ENCODE measurements around the gene EDRF1. TPM values are rescaled to one million over a fixed set of nuclear protein-coding genes. Genes with fewer than 3 reads are reported as not detected.

Gene EDRF1, protein sequence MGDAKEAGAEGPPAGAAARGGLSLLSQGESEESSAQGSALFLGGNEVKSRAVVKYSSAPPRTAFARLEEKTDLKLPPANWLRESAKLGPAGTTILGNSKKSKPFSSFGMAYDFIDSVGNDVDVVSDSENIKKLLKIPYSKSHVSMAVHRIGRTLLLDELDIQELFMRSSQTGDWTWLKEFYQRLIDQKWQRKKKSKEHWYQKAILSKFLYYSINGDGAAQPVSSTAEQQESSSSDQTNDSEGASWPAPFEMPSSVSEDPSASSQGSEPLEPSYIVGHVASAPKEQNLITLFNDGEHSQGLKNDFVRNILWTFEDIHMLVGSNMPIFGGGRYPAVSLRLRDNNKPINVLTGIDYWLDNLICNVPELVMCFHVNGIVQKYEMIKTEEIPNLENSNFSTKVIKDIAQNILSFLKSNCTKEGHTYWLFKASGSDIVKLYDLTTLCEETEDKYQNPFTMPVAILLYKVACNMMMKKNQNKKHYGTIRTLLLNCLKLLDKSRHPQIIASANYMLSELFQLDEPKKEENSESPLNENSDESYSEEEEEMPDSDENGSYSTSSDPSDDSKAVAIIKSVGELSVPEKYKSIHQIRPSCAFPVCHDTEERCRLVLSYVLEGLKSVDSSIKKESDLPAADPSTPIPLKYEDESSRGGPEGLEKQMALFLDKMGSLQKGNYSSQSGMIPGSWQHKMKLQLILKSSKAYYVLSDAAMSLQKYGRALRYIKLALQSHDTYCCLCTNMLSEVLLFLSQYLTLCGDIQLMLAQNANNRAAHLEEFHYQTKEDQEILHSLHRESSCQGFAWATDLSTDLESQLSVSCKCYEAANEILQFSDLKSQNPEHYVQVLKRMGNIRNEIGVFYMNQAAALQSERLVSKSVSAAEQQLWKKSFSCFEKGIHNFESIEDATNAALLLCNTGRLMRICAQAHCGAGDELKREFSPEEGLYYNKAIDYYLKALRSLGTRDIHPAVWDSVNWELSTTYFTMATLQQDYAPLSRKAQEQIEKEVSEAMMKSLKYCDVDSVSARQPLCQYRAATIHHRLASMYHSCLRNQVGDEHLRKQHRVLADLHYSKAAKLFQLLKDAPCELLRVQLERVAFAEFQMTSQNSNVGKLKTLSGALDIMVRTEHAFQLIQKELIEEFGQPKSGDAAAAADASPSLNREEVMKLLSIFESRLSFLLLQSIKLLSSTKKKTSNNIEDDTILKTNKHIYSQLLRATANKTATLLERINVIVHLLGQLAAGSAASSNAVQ
- total RNA-seq (2021; fragmentation: NEBNext Ultra II Directional; extraction: Animal tissue kit (Norgen Biotek cat#: 25700)), result 10 to 100 TPM; 19.0 to 21.9 (median 20.2) TPM
- long read RNA-seq, full-length matches to known transcripts, result 3 of 12 reads
- long read RNA-seq, partial matches to known transcripts, result 8 of 12 reads
- long read RNA-seq, other reads (novel, unspliced or antisense), result 1 of 12 reads

- TF ChIP-seq, protein P1, sequence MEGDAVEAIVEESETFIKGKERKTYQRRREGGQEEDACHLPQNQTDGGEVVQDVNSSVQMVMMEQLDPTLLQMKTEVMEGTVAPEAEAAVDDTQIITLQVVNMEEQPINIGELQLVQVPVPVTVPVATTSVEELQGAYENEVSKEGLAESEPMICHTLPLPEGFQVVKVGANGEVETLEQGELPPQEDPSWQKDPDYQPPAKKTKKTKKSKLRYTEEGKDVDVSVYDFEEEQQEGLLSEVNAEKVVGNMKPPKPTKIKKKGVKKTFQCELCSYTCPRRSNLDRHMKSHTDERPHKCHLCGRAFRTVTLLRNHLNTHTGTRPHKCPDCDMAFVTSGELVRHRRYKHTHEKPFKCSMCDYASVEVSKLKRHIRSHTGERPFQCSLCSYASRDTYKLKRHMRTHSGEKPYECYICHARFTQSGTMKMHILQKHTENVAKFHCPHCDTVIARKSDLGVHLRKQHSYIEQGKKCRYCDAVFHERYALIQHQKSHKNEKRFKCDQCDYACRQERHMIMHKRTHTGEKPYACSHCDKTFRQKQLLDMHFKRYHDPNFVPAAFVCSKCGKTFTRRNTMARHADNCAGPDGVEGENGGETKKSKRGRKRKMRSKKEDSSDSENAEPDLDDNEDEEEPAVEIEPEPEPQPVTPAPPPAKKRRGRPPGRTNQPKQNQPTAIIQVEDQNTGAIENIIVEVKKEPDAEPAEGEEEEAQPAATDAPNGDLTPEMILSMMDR (IDR thresholded peaks at IDR 0.05), result no peak
- Mint-ChIP-seq H3K4me1 (ENCODE audit: low read depth) (peaks cover 26% of the 10 kb centered on the region), H3K36me3 (ENCODE audit: low read depth) (peaks cover 19% of the 10 kb centered on the region), H3K27ac (peak within 1 kb of the TSS; percentile 97), H3K4me3 (peak within 1 kb of the TSS; percentile 97), H3K27me3 (ENCODE audit: insufficient read depth) (no peaks in the 10 kb centered on the region), H3K9me3 (no peaks in the 10 kb centered on the region)
- DNase-seq, result peak; percentile 99
These were observed at the start of gene EDRF1 for GRCh38 chr10:125719173-125720001. TSS of gene EDRF1 (plus strand) at chr10:125719709. CDS start at chr10:125719808, 99 bp downstream.

DNA sequence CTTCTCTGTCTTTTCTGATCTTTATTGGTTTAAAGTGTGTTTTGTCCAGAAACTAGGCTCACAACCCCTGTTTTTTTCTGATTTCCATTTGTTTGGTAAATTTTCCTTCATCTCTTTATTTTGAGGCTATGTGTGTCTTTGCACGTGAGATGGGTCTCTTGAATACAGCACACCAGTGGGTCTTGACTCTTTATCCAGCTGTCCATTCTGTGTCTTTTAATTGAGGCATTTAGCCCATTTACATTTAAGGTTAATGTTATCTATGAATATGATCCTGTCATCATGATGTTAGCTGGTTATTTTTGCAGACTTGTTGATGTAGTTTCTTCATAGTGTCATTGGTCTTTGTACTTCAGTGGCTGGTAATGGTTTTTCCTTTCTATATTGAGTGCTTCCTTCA, 46.6 kb upstream of the EDRF1 start:
- H3K9me3 Mint-ChIP-seq, result peaks cover 30% of the 10 kb centered on the region
- no peaks in the 10 kb centered on the region for H3K4me1 Mint-ChIP-seq (ENCODE audit: low read depth)
- H3K27me3 Mint-ChIP-seq (ENCODE audit: insufficient read depth), result peaks cover 13% of the 10 kb centered on the region
- no peak for DNase-seq
- no peak overlapping the region for H3K4me3 Mint-ChIP-seq
- H3K36me3 Mint-ChIP-seq (ENCODE audit: low read depth), result peaks cover 15% of the 10 kb centered on the region; the same call in 1 of the 2 replicates
- TF ChIP-seq, protein P1 (IDR thresholded peaks at IDR 0.05), result no peak
- H3K27ac Mint-ChIP-seq, result no peak overlapping the region

- no peaks in the 10 kb centered on the region; the same call in 1 of the 2 replicates for H3K4me1 Mint-ChIP-seq (ENCODE audit: low read depth)
- peak overlapping the region; percentile 4; the same call in 1 of the 2 replicates for H3K4me3 Mint-ChIP-seq
- peaks cover 23% of the 10 kb centered on the region; the same call in 1 of the 2 replicates for H3K9me3 Mint-ChIP-seq
- TF ChIP-seq, protein P1 (IDR thresholded peaks at IDR 0.05), result no peak
- H3K27ac Mint-ChIP-seq, result no peak overlapping the region
- peaks cover 11% of the 10 kb centered on the region; the same call in 1 of the 2 replicates for H3K36me3 Mint-ChIP-seq (ENCODE audit: low read depth)
- DNase-seq, result no peak
- H3K27me3 Mint-ChIP-seq (ENCODE audit: insufficient read depth), result peaks cover 26% of the 10 kb centered on the region
These were observed 40.1 kb upstream of the EDRF1 start for GRCh38 chr10:125679436-125679835.

- no peak for DNase-seq
- H3K9me3 Mint-ChIP-seq, result peaks cover 4% of the 10 kb centered on the region; the same call in 1 of the 2 replicates
- H3K4me1 Mint-ChIP-seq (ENCODE audit: low read depth), result peaks cover 7% of the 10 kb centered on the region; the same call in 1 of the 2 replicates
- H3K36me3 Mint-ChIP-seq (ENCODE audit: low read depth), result no peaks in the 10 kb centered on the region
- TF ChIP-seq, protein P1 (IDR thresholded peaks at IDR 0.05), result no peak
- peaks cover 27% of the 10 kb centered on the region for H3K27me3 Mint-ChIP-seq (ENCODE audit: insufficient read depth)
- no peak within 1 kb of the TSS for H3K27ac Mint-ChIP-seq
- H3K4me3 Mint-ChIP-seq, result no peak within 1 kb of the TSS
These were observed 36.4 kb upstream of the EDRF1 start, which contains the start of gene TEX36 for GRCh38 chr10:125683063-125683462. TSS of gene TEX36 (minus strand) at chr10:125683163. CDS start at chr10:125682989, 174 bp downstream.

Measured in HFFc6 (cell line).